ENCODE measurements around the gene TMEM203.

The TMEM203 gene

DNA sequence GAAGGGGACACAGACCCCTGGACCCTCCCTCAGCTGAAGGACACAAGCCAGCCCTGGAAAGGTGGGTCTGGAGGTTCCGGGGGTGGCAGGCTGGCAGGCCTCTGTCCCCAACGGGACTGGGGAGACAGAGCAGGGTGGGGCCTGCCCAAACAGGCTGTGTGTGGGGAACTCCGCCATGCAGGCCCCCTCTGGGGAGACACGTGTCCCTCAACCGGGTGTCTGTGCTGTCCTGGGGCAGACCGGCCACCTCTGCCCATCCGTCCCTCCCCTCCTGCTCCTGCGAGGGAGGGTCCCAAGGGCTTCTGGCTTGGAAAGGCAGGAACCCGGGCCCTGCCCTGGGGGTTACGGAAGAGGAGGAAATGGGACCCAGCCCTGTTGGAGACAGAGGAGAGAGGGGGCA, 26.7 kb upstream of the TMEM203 start:
- H3K36me3 ChIP-seq (replicated peaks; ENCODE audit: insufficient read depth, low read length), result no peaks in the 10 kb centered on the region
- no peaks in the 10 kb centered on the region for H3K9me3 ChIP-seq (replicated peaks; ENCODE audit: insufficient read depth, low read length)
- H3K4me2 ChIP-seq (ENCODE audit: low read depth, low read length), result no peak overlapping the region
- no peaks in the 10 kb centered on the region for H4K20me1 ChIP-seq (ENCODE audit: insufficient read depth, low read length)
- peaks cover 9% of the 10 kb centered on the region; the same call in 1 of the 2 replicates for H3K4me1 ChIP-seq (ENCODE audit: low read length)
- no peak overlapping the region for H2AFZ ChIP-seq (ENCODE audit: low read length)
- H3K9me2 ChIP-seq (replicated peaks; ENCODE audit: insufficient read depth, low read length), result no peaks in the 10 kb centered on the region
- no peaks in the 10 kb centered on the region for H3K79me2 ChIP-seq (ENCODE audit: low read length)
- TF ChIP-seq EZH2 (optimal IDR thresholded peaks at IDR 0.05; ENCODE audit: low read depth, low read length) (no peak), EZH2phosphoT487 (IDR thresholded peaks at IDR 0.05; ENCODE audit: low read length) (no peak)
- TF ChIP-seq, protein P1, sequence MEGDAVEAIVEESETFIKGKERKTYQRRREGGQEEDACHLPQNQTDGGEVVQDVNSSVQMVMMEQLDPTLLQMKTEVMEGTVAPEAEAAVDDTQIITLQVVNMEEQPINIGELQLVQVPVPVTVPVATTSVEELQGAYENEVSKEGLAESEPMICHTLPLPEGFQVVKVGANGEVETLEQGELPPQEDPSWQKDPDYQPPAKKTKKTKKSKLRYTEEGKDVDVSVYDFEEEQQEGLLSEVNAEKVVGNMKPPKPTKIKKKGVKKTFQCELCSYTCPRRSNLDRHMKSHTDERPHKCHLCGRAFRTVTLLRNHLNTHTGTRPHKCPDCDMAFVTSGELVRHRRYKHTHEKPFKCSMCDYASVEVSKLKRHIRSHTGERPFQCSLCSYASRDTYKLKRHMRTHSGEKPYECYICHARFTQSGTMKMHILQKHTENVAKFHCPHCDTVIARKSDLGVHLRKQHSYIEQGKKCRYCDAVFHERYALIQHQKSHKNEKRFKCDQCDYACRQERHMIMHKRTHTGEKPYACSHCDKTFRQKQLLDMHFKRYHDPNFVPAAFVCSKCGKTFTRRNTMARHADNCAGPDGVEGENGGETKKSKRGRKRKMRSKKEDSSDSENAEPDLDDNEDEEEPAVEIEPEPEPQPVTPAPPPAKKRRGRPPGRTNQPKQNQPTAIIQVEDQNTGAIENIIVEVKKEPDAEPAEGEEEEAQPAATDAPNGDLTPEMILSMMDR (IDR thresholded peaks at IDR 0.05; ENCODE audit: low read length), result no peak
- peaks cover 77% of the 10 kb centered on the region for H3K27me3 ChIP-seq (replicated peaks; ENCODE audit: insufficient read depth, low read length)
- no peaks in the 10 kb centered on the region for H3F3A ChIP-seq (ENCODE audit: insufficient read depth, low read length)
- no peak overlapping the region for H3K27ac ChIP-seq (ENCODE audit: low read length)
- no peak for DNase-seq
- no peak overlapping the region for H3K9ac ChIP-seq (ENCODE audit: low read length)
- H3K4me3 ChIP-seq (ENCODE audit: low read length), result no peak overlapping the region

DNA sequence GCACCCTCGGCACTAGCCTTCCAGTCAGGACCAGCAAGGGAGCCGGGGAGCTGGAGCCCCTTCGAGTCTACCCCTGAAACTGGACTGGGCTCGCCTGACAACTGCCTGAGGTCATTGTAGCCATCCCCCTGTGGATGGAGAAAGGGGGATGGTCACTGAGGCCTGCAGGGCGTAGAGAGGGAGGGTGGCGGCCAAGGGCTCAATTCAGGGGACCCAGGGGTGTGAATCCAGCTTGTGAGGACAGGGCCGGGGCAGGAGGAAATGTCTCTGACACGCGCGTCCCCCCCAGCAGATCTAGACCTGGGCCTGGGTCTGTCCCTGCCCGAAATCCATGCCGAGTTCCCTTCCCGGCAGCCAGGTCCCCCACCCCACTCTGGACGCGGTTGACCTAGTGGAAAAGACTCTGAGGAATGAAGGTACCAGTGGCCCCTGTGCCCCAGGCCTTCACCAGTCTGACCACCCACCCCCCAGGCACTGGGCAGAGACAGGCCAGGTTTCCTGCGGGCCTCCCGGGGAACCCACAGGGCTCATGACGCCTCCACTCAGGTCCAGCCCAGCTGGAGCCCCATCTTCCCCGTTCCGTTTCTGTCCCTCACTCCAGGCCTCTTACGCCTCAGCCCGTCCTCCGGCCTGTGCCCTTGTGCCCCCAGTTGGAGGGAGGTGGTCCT, 26.1 kb upstream of the TMEM203 start:
- no peak overlapping the region for H3K27ac ChIP-seq (ENCODE audit: low read length)
- no peak overlapping the region for H3K4me3 ChIP-seq (ENCODE audit: low read length)

DNA sequence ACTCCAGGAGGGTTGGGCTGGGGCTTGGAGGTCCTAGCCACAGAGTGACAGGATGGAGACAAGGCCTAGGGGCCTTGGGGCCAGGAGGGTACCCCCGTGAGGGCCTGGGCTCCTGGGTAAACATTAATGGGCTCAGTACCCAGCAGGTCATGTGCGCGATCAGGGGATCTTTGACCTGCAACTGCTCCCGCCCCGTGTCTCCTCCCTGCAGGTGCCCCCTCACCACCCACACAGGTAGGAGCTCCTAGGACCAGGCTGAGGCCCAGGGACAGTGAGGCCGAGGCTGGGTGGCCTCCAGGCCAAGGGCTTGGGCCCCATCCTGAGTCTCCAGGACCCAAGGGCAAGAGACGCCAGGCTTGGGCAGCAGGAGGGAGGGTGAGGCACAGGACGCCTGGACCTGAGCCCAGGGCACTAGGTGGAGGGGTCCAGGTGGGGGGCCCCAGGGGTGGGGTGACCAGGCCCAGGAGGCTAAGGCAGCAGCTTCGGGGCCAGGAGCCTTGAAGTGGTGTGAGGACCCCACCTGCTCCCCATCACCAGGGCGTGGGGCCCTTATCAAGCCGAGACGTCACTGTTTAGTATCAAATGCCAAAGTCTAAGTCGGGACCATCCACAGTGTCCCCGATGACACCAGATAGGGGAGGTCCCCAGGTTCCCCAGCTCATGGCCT, 25.4 kb upstream of the TMEM203 start, which contains the start of gene SLC34A3:
Gene SLC34A3, plus strand, starts transcription at position 197 of the 667 bp plus-strand sequence. CDS start 802 bp downstream, outside the sequence.
- no peak within 1 kb of the TSS for H3K4me2 ChIP-seq (ENCODE audit: low read depth, low read length)

More for the DNA sequence above, 26.1 kb upstream of the TMEM203 start:
- no peaks in the 10 kb centered on the region for H3K79me2 ChIP-seq (ENCODE audit: low read length)
- H3K9me2 ChIP-seq (replicated peaks; ENCODE audit: insufficient read depth, low read length), result no peaks in the 10 kb centered on the region
- no peak overlapping the region for H3K9ac ChIP-seq (ENCODE audit: low read length)
- H3F3A ChIP-seq (ENCODE audit: insufficient read depth, low read length), result no peaks in the 10 kb centered on the region
- no peaks in the 10 kb centered on the region for H3K9me3 ChIP-seq (replicated peaks; ENCODE audit: insufficient read depth, low read length)
- H3K27me3 ChIP-seq (replicated peaks; ENCODE audit: insufficient read depth, low read length), result peaks cover 77% of the 10 kb centered on the region
- no peak overlapping the region for H2AFZ ChIP-seq (ENCODE audit: low read length)
- TF ChIP-seq EZH2 (optimal IDR thresholded peaks at IDR 0.05; ENCODE audit: low read depth, low read length) (no peak), EZH2phosphoT487 (IDR thresholded peaks at IDR 0.05; ENCODE audit: low read length) (no peak)
- TF ChIP-seq, protein P1 (IDR thresholded peaks at IDR 0.05; ENCODE audit: low read length), result no peak
- no peaks in the 10 kb centered on the region for H4K20me1 ChIP-seq (ENCODE audit: insufficient read depth, low read length)
- no peaks in the 10 kb centered on the region for H3K36me3 ChIP-seq (replicated peaks; ENCODE audit: insufficient read depth, low read length)
- H3K4me1 ChIP-seq (ENCODE audit: low read length), result 0 out of 2 replicates have a peak, but pooled peaks cover 5% of the 10 kb centered on the region
- H3K4me2 ChIP-seq (ENCODE audit: low read depth, low read length), result no peak overlapping the region
- DNase-seq, result no peak

More for the DNA sequence above, 25.4 kb upstream of the TMEM203 start, which contains the start of gene SLC34A3:
- DNase-seq, result no peak
- Histone ChIP-seq H3K9me2 (replicated peaks; ENCODE audit: insufficient read depth, low read length) (no peaks in the 10 kb centered on the region), H3K27ac (ENCODE audit: low read length) (no peak within 1 kb of the TSS), H3K79me2 (ENCODE audit: low read length) (no peaks in the 10 kb centered on the region), H3K27me3 (replicated peaks; ENCODE audit: insufficient read depth, low read length) (peaks cover 74% of the 10 kb centered on the region), H3K9me3 (replicated peaks; ENCODE audit: insufficient read depth, low read length) (no peaks in the 10 kb centered on the region), H3K9ac (ENCODE audit: low read length) (no peak within 1 kb of the TSS), H3F3A (ENCODE audit: insufficient read depth, low read length) (no peaks in the 10 kb centered on the region), H3K4me1 (ENCODE audit: low read length) (no peaks in the 10 kb centered on the region), H4K20me1 (ENCODE audit: insufficient read depth, low read length) (no peaks in the 10 kb centered on the region), H2AFZ (ENCODE audit: low read length) (no peak within 1 kb of the TSS), H3K36me3 (replicated peaks; ENCODE audit: insufficient read depth, low read length) (no peaks in the 10 kb centered on the region), H3K4me3 (ENCODE audit: low read length) (no peak within 1 kb of the TSS)
- TF ChIP-seq, protein P1 (IDR thresholded peaks at IDR 0.05; ENCODE audit: low read length), result no peak
- TF ChIP-seq EZH2 (optimal IDR thresholded peaks at IDR 0.05; ENCODE audit: low read depth, low read length) (no peak), EZH2phosphoT487 (IDR thresholded peaks at IDR 0.05; ENCODE audit: low read length) (no peak)
